A673 (cell line): ENCODE measurements around the gene TBX1. TPM values are rescaled to one million over a fixed set of nuclear protein-coding genes. Genes with fewer than 3 reads are reported as not detected.

ENCODE experiments used
- BruUV-seq: library from RNA; stranded (reverse); fragments of 400-500 nt; replicated peaks from 2 replicates; lab custom pipeline; 2021; lab: Mats Ljungman, UMichigan
- CTCF ChIA-PET: fragments of 300-600 bp; sonication (Branson Sonifier 250); formaldehyde crosslinking; loops from one replicate; lab custom pipeline; 2022; ENCODE audit warnings: antibody characterized with exemption; lab: Charles Lee
- POLR2A ChIA-PET: fragments of 300-600 bp; sonication (Branson Sonifier 250); formaldehyde crosslinking; loops from one replicate; lab custom pipeline; 2022; ENCODE audit warnings: antibody characterized with exemption; ENCODE audit not compliant: low non-redundant PET; lab: Charles Lee
- DNase-seq: peaks from one replicate; pipeline ENCODE4 v3.0.0-alpha.2; 2015; ENCODE audit warnings: low spot score
- H3K27ac ChIP-seq: fragments of 200-600 bp; sonication (generic); 2 replicates; pipeline ENCODE4 v1.5.1; 2016; ENCODE audit warnings: mixed run types, low read depth, mild to moderate bottlenecking, mixed read lengths, antibody characterized with exemption, low read length; ENCODE audit not compliant: poor library complexity, severe bottlenecking
- H3K27me3 ChIP-seq: fragments of 200-600 bp; sonication (generic); replicated peaks from 2 replicates; pipeline ENCODE4 v1.6.1; 2017; ENCODE audit warnings: mixed run types, low read depth, mild to moderate bottlenecking, mixed read lengths, antibody characterized with exemption, low read length; ENCODE audit not compliant: insufficient read depth, poor library complexity
- H3K36me3 ChIP-seq: fragments of 200-600 bp; sonication (generic); 2 replicates; pipeline ENCODE4 v1.6.1; 2016; ENCODE audit warnings: mixed run types, mild to moderate bottlenecking, mixed read lengths, antibody characterized with exemption, low read length; ENCODE audit not compliant: insufficient read depth, poor library complexity, severe bottlenecking
- H3K4me1 ChIP-seq: fragments of 200-600 bp; sonication (generic); 2 replicates; pipeline ENCODE4 v1.6.1; 2017; ENCODE audit warnings: mixed run types, mild to moderate bottlenecking, mixed read lengths, antibody characterized with exemption, low read length; ENCODE audit not compliant: insufficient read depth, poor library complexity, severe bottlenecking
- H3K4me3 ChIP-seq: fragments of 200-600 bp; sonication (generic); 2 replicates; pipeline ENCODE4 v1.5.1; 2016; ENCODE audit warnings: low read depth, mixed run types, mild to moderate bottlenecking, mixed read lengths, low read length; ENCODE audit not compliant: poor library complexity, severe bottlenecking
- H3K9me3 ChIP-seq: fragments of 200-600 bp; sonication (generic); 2 replicates; pipeline ENCODE4 v1.6.1; 2016; ENCODE audit warnings: mixed run types, low read depth, mild to moderate bottlenecking, mixed read lengths, antibody characterized with exemption, low read length; ENCODE audit not compliant: poor library complexity, severe bottlenecking
- CTCF ChIP-seq: fragments of 300-800, 200-600 bp; sonication (generic); conservative IDR thresholded peaks from 2 replicates; pipeline ENCODE4 v1.5.1; 2017; ENCODE audit warnings: low read depth, mild to moderate bottlenecking, antibody characterized with exemption, low read length, moderate library complexity, mixed read lengths
- EZH2 ChIP-seq: fragments of 200-600 bp; sonication (generic); IDR thresholded peaks from 2 replicates; pipeline ENCODE4 v1.6.1; 2017; ENCODE audit warnings: borderline replicate concordance, low read depth, mild to moderate bottlenecking, mixed read lengths, antibody characterized with exemption, low read length; ENCODE audit not compliant: poor library complexity, severe bottlenecking
- intact Hi-C: fragments of 100-400 bp; cut with micrococcal nuclease; formaldehyde crosslinking; loops from one replicate; pipeline ENCODE4 v1.10.0; 2022; ENCODE audit not compliant: unreplicated experiment
- total RNA-seq: library from RNA; stranded (reverse); gene quantifications from 2 replicates; pipeline ENCODE4 v1.2.3, GENCODE V29; 2021

The TBX1 gene
- total RNA-seq, 1 experiment from 2014 or later: 3.6 TPM

GRCh38 chr22:19786264-19786585 is 25.6 kb downstream of the TBX1 start:
- DNase-seq: no peak
- Histone ChIP-seq H3K27ac (no peak overlapping the region), H3K9me3 (no peaks in the 10 kb centered on the region), H3K4me1 (peaks cover 6% of the 10 kb centered on the region), H3K36me3 (no peaks in the 10 kb centered on the region), H3K4me3 (no peak overlapping the region), H3K27me3 (no peaks in the 10 kb centered on the region)
- intact Hi-C loops: no loop called here
- BruUV-seq: no TSS peak
- TF ChIP-seq CTCF (no peak), EZH2 (no peak)
- POLR2A ChIA-PET: no interaction called here
- CTCF ChIA-PET: no interaction called here

GRCh38 chr22:19786959-19787848 is 26.6 kb downstream of the TBX1 start:
- no peaks in the 10 kb centered on the region for H3K36me3 ChIP-seq
- no peaks in the 10 kb centered on the region for H3K27me3 ChIP-seq
- CTCF ChIA-PET: no interaction called here
- no peak for DNase-seq
- no peaks in the 10 kb centered on the region for H3K9me3 ChIP-seq
- no peak for TF ChIP-seq CTCF
- TF ChIP-seq EZH2: no peak
- no peak overlapping the region for H3K27ac ChIP-seq
- POLR2A ChIA-PET: interaction anchor here (0.5 kb wide), 1 partner anchor 140 kb away, joined by 3 read pairs; no protein-coding TSS in a partner anchor
- BruUV-seq: no TSS peak
- H3K4me1 ChIP-seq: peaks cover 6% of the 10 kb centered on the region
- H3K4me3 ChIP-seq: no peak overlapping the region
- intact Hi-C loops: no loop called here

GRCh38 chr22:19787849-19788141 is 27.2 kb downstream of the TBX1 start:
- POLR2A ChIA-PET: interaction anchor here (0.5 kb wide), 1 partner anchor 139 kb away, joined by 3 read pairs; no protein-coding TSS in a partner anchor
- TF ChIP-seq CTCF (no peak), EZH2 (no peak)

More at GRCh38 chr22:19787849-19788141, 27.2 kb downstream of the TBX1 start:
- no TSS peak for BruUV-seq
- no peak overlapping the region for H3K4me3 ChIP-seq
- peaks cover 6% of the 10 kb centered on the region for H3K4me1 ChIP-seq
- H3K36me3 ChIP-seq: no peaks in the 10 kb centered on the region
- H3K27ac ChIP-seq: no peak overlapping the region
- intact Hi-C loops: no loop called here
- no peak for DNase-seq
- CTCF ChIA-PET: interaction anchor here (0.7 kb wide), 1 partner anchor 109 kb away, joined by 3 read pairs; no protein-coding TSS in a partner anchor
- H3K9me3 ChIP-seq: no peaks in the 10 kb centered on the region
- no peaks in the 10 kb centered on the region for H3K27me3 ChIP-seq
